ENCODE measurements around the gene FOXD2.

FOXD2 gene

DNA sequence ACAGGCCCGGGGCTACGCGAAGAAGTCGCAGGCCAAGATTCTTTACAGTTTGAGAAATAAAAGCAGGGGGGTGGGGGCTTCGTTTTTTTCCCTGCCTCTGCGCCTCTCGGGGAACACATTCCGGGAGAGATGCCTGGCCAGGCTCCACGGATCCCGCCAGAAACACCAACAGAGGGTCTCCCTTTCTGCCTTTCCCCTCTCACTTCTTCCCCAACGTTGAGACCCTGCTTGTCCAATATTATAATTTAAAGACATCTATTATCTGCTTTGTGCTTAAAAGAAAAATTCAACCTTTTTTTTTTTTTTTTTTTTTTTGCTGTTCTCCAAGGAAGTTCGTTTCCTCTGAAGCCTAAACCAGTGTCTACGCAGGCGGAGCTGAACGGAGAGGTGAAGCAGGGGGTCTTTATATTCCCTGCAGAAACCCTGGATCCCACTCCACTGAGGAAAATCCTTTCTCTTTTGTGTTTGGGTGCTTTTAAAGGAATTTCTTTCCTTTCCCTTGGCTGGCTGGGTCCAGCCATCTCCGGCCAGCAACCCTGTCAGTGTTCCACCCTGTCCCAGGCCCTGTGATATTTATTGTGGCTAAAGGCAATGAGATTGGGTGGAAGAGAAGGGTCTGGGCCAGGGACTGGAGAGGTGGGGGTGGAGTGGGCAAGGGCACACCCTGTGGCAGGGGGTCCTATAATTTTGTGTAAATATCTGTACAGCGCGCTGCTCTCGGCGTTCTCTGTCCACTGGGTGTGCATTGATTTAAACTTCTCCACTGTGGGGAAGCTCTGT is 2.2 kb downstream of the FOXD2 start:
- Histone ChIP-seq H3K9me3 (ENCODE audit: control insufficient read depth, insufficient read depth, low read length) (no peaks in the 10 kb centered on the region), H3K36me3 (ENCODE audit: control insufficient read depth, insufficient read depth, low read length) (no peaks in the 10 kb centered on the region; the same call in 1 of the 2 replicates), H3K27me3 (ENCODE audit: control insufficient read depth, insufficient read depth, low read length) (peaks cover 88% of the 10 kb centered on the region), H3K4me3 (ENCODE audit: low read length) (no peak overlapping the region; the same call in 1 of the 2 replicates), H3K27ac (ENCODE audit: low read length) (no peak overlapping the region), H3K4me1 (ENCODE audit: control insufficient read depth, insufficient read depth, low read length) (peaks cover under 1% of the 10 kb centered on the region; the same call in 1 of the 2 replicates)
- no CpG with 5 or more reads among the region's 20 CpGs for WGBS (ENCODE audit: insufficient coverage, insufficient read length)
- no peak for DNase-seq (ENCODE audit: low read depth, low spot score)

DNA sequence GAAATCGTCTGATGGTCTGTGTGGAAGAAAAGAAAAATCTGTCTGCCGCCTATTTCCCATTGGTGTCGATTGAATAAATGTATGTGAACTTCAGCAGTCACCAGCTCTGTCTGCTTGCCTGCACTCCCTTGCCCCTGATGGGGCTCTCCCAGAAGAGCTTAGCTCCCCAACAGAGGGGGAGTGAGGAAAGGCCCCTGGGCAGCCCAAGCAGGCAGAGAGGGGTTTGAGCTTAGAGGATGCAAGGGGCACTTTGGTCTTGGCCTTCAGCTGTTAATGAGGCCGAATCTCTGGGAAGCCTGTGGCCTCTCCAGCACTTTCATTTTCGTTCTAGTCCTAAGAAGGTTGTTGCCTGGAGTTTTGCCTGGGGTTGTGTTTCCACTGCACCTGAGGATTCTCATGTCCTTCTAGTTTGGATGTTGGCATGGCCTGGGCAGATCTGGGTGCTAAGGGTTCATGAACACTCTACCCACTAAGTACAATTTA is 2.8 kb downstream of the FOXD2 start:
- Histone ChIP-seq H3K4me1 (ENCODE audit: control insufficient read depth, insufficient read depth, low read length) (no peaks in the 10 kb centered on the region; the same call in 1 of the 2 replicates), H3K9me3 (ENCODE audit: control insufficient read depth, insufficient read depth, low read length) (no peaks in the 10 kb centered on the region), H3K4me3 (ENCODE audit: low read length) (no peak overlapping the region), H3K27me3 (ENCODE audit: control insufficient read depth, insufficient read depth, low read length) (peaks cover 89% of the 10 kb centered on the region), H3K27ac (ENCODE audit: low read length) (no peak overlapping the region), H3K36me3 (ENCODE audit: control insufficient read depth, insufficient read depth, low read length) (no peaks in the 10 kb centered on the region; the same call in 1 of the 2 replicates)
- no CpG with 5 or more reads among the region's 5 CpGs for WGBS (ENCODE audit: insufficient coverage, insufficient read length)
- DNase-seq (ENCODE audit: low read depth, low spot score), result no peak

GRCh38 chr1:47441450-47442106 is 3.7 kb downstream of the FOXD2 start:
- Histone ChIP-seq H3K36me3 (ENCODE audit: control insufficient read depth, insufficient read depth, low read length) (no peaks in the 10 kb centered on the region; the same call in 1 of the 2 replicates), H3K4me3 (ENCODE audit: low read length) (no peak overlapping the region), H3K9me3 (ENCODE audit: control insufficient read depth, insufficient read depth, low read length) (no peaks in the 10 kb centered on the region), H3K27ac (ENCODE audit: low read length) (no peak overlapping the region), H3K4me1 (ENCODE audit: control insufficient read depth, insufficient read depth, low read length) (peaks cover 4% of the 10 kb centered on the region; the same call in 1 of the 2 replicates), H3K27me3 (ENCODE audit: control insufficient read depth, insufficient read depth, low read length) (peaks cover 89% of the 10 kb centered on the region)
- no CpG with 5 or more reads among the region's 3 CpGs for WGBS (ENCODE audit: insufficient coverage, insufficient read length)
- DNase-seq (ENCODE audit: low read depth, low spot score), result no peak

DNA sequence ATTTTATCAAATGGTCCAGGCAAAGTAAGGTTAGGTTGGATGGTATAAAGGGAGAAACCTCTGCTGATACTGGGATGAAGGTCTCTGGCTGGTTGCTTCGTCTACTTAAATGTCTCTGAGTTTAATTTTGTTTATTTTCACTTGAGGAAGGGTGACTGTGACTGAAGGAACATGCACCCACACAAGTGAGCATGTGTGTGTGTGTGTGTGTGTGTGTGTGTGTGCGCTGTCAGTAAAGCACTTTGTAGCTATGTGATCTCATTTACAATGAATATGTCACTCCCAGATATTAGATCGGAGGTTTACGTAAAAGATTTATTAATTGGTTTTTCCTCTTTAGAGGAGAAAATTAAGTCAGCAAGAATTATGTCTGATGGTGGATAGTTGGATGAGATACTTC is 4.4 kb downstream of the FOXD2 start:
- Histone ChIP-seq H3K4me3 (ENCODE audit: low read length) (no peak overlapping the region), H3K27me3 (ENCODE audit: control insufficient read depth, insufficient read depth, low read length) (peaks cover 89% of the 10 kb centered on the region), H3K36me3 (ENCODE audit: control insufficient read depth, insufficient read depth, low read length) (no peaks in the 10 kb centered on the region; the same call in 1 of the 2 replicates), H3K9me3 (ENCODE audit: control insufficient read depth, insufficient read depth, low read length) (no peaks in the 10 kb centered on the region), H3K27ac (ENCODE audit: low read length) (no peak overlapping the region), H3K4me1 (ENCODE audit: control insufficient read depth, insufficient read depth, low read length) (peaks cover 4% of the 10 kb centered on the region; the same call in 1 of the 2 replicates)
- no CpG with 5 or more reads among the region's 4 CpGs for WGBS (ENCODE audit: insufficient coverage, insufficient read length)
- no peak for DNase-seq (ENCODE audit: low read depth, low spot score)

DNA sequence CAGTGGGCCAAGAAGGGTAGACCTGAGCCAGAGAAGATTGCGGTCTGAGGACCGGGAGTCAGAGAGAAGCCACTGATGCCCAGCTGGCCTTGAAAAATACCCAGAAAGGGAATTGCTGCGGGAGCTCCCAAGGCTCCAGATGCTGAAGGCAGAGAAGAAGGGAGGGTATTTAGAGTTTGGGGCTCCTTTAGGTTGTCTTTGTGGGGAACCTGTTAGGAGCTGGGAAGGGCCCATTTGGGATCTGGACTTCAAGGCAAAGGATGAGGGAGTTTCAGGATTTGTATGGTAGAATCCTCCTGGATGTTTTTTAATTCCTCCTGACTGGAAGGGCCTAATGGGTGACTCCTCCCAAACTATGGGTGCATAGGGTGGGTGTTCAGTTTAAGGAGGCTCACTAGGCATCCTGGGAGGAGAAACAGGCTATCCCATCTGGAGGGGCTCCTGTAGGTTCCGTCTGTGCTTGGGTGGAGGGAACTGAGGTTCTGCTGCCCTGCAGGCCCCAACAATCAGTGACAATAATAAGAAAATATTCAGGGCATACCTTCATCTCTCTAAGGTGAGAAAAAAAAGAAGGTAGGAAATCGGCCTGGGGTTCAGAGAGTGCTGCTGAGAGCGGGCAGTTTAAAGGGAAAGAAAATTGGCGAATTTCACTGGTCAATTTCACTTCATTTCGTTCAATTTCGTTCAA is 5.1 kb downstream of the FOXD2 start:
- H3K27me3 ChIP-seq (ENCODE audit: control insufficient read depth, insufficient read depth, low read length), result peaks cover 93% of the 10 kb centered on the region
- H3K9me3 ChIP-seq (ENCODE audit: control insufficient read depth, insufficient read depth, low read length), result no peaks in the 10 kb centered on the region
- no peak for DNase-seq (ENCODE audit: low read depth, low spot score)
- no peak overlapping the region for H3K4me3 ChIP-seq (ENCODE audit: low read length)
- H3K27ac ChIP-seq (ENCODE audit: low read length), result no peak overlapping the region
- H3K4me1 ChIP-seq (ENCODE audit: control insufficient read depth, insufficient read depth, low read length), result peaks cover 4% of the 10 kb centered on the region; the same call in 1 of the 2 replicates
- no CpG with 5 or more reads among the region's 9 CpGs for WGBS (ENCODE audit: insufficient coverage, insufficient read length)
- no peaks in the 10 kb centered on the region; the same call in 1 of the 2 replicates for H3K36me3 ChIP-seq (ENCODE audit: control insufficient read depth, insufficient read depth, low read length)

DNA sequence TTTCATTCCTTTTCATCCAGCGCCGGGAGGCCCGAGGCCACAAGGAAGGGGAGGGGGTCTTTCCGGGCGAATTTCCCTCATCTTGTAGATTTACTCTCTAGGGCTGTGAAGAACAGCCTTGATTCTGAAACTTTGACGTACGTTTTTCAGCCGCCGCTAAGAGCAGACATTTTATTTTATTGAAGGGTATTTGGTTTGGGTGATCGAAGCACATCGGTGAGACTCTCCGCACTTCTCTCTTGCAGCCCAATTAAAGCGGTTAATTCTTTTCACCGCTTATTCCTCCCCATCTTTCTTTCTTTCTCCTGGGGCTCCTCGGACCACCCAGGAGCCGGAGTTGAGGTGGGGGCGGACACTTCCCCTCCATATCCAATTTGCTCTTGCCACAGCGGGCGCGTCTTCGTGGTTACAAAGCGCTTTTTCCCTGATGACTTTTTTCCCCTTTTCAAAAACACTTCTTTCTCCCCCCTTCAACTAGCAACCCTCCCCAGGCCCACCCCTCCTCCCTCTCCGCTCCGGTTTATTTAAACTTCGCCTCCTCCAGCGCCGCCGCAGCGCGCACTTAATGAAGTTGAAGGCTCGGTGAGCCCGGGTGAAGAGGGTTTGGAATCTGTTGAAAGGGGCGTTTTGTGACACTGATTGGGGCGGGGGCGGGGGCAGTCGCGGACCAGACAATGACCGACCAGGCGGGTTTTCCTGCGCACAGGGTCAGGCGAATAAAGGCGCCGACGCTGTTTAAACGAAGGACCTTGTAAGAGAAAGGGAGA is 5.9 kb downstream of the FOXD2 start:
- Histone ChIP-seq H3K36me3 (ENCODE audit: control insufficient read depth, insufficient read depth, low read length) (no peaks in the 10 kb centered on the region; the same call in 1 of the 2 replicates), H3K27me3 (ENCODE audit: control insufficient read depth, insufficient read depth, low read length) (peaks cover 96% of the 10 kb centered on the region), H3K4me1 (ENCODE audit: control insufficient read depth, insufficient read depth, low read length) (peaks cover 4% of the 10 kb centered on the region; the same call in 1 of the 2 replicates), H3K9me3 (ENCODE audit: control insufficient read depth, insufficient read depth, low read length) (no peaks in the 10 kb centered on the region), H3K27ac (ENCODE audit: low read length) (no peak overlapping the region), H3K4me3 (ENCODE audit: low read length) (no peak overlapping the region)
- no peak for DNase-seq (ENCODE audit: low read depth, low spot score)
- no CpG with 5 or more reads among the region's 45 CpGs for WGBS (ENCODE audit: insufficient coverage, insufficient read length)

DNA sequence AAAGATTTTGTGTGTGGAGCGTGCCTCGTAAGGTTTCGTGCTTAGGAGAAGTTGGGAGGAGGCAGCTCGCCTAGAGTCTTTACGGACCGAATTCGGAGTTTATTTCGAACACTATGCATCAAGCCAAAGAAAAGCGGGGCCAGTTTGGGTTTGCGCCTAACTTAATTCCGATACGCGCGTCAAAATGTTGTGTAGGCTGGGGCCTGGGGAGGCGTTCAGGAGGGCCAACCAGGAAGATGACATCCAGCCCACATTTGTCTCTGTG is 6.4 kb downstream of the FOXD2 start:
- no CpG with 5 or more reads among the region's 15 CpGs for whole genome bisulfite sequencing (ENCODE audit: insufficient coverage, insufficient read length)
- Histone ChIP-seq H3K4me3 (ENCODE audit: low read length) (no peak overlapping the region), H3K27ac (ENCODE audit: low read length) (no peak overlapping the region), H3K27me3 (ENCODE audit: control insufficient read depth, insufficient read depth, low read length) (peaks cover 96% of the 10 kb centered on the region), H3K4me1 (ENCODE audit: control insufficient read depth, insufficient read depth, low read length) (peaks cover 4% of the 10 kb centered on the region; the same call in 1 of the 2 replicates), H3K36me3 (ENCODE audit: control insufficient read depth, insufficient read depth, low read length) (no peaks in the 10 kb centered on the region; the same call in 1 of the 2 replicates), H3K9me3 (ENCODE audit: control insufficient read depth, insufficient read depth, low read length) (no peaks in the 10 kb centered on the region)
- DNase-seq (ENCODE audit: low read depth, low spot score), result no peak

GRCh38 chr1:47444562-47445465 is 7.0 kb downstream of the FOXD2 start:
- no CpG with 5 or more reads among the region's 73 CpGs for WGBS (ENCODE audit: insufficient coverage, insufficient read length)
- Histone ChIP-seq H3K27ac (ENCODE audit: low read length) (no peak overlapping the region), H3K9me3 (ENCODE audit: control insufficient read depth, insufficient read depth, low read length) (no peaks in the 10 kb centered on the region), H3K4me1 (ENCODE audit: control insufficient read depth, insufficient read depth, low read length) (peaks cover 4% of the 10 kb centered on the region; the same call in 1 of the 2 replicates), H3K36me3 (ENCODE audit: control insufficient read depth, insufficient read depth, low read length) (no peaks in the 10 kb centered on the region), H3K4me3 (ENCODE audit: low read length) (no peak overlapping the region), H3K27me3 (ENCODE audit: control insufficient read depth, insufficient read depth, low read length) (peaks cover 96% of the 10 kb centered on the region)
- no peak for DNase-seq (ENCODE audit: low read depth, low spot score)

GRCh38 chr1:47445823-47446550 is 8.1 kb downstream of the FOXD2 start:
- H3K27me3 ChIP-seq (ENCODE audit: control insufficient read depth, insufficient read depth, low read length), result peaks cover 95% of the 10 kb centered on the region
- WGBS (ENCODE audit: insufficient coverage, insufficient read length), result no CpG with 5 or more reads among the region's 25 CpGs
- H3K4me3 ChIP-seq (ENCODE audit: low read length), result no peak overlapping the region
- no peak for DNase-seq (ENCODE audit: low read depth, low spot score)
- H3K36me3 ChIP-seq (ENCODE audit: control insufficient read depth, insufficient read depth, low read length), result no peaks in the 10 kb centered on the region
- H3K4me1 ChIP-seq (ENCODE audit: control insufficient read depth, insufficient read depth, low read length), result peaks cover 4% of the 10 kb centered on the region; the same call in 1 of the 2 replicates
- H3K27ac ChIP-seq (ENCODE audit: low read length), result no peak overlapping the region
- H3K9me3 ChIP-seq (ENCODE audit: control insufficient read depth, insufficient read depth, low read length), result no peaks in the 10 kb centered on the region
